Common myeloid progenitor, CD34-positive (primary cell): Measurements from ENCODE around the gene TADA3.

Experiments
- CTCF ChIA-PET: fragments of 350-600 bp; sonication (Branson Sonifier 250); formaldehyde crosslinking; loops from one replicate; lab custom pipeline; 2021; ENCODE audit warnings: antibody characterized with exemption; lab: Charles Lee
- POLR2A ChIA-PET: fragments of 350-600 bp; sonication (Branson Sonifier 250); formaldehyde crosslinking; loops from one replicate; lab custom pipeline; 2021; ENCODE audit warnings: antibody characterized with exemption; lab: Charles Lee
- DNase-seq, 3 donors: peaks; one replicate each; pipeline versions ENCODE4 v3.0.0 to v3.0.0-alpha.2; 2013
- H3K27ac ChIP-seq, 2 experiments: 1 replicate in 1 of 2; 2 replicates in 1 of 2; pipeline ENCODE4 v1.7.0; 2013; ENCODE audit warnings: inconsistent platforms in 2 of 2, low read length in 2 of 2, mild to moderate bottlenecking in 2 of 2, low read depth in 1 of 2, moderate library complexity in 1 of 2; ENCODE audit not compliant: severe bottlenecking in 2 of 2, insufficient read depth in 1 of 2, poor library complexity in 1 of 2
- H3K27me3 ChIP-seq, 5 experiments: replicated peaks in 2 of 5; 1 replicate in 3 of 5; 2 replicates in 2 of 5; pipeline versions ENCODE4 v1.6.1 to v1.7.0; 2013; ENCODE audit warnings: low read length in 4 of 5, mild to moderate bottlenecking in 2 of 5, moderate library complexity in 2 of 5, inconsistent platforms in 1 of 5; ENCODE audit not compliant: insufficient read depth in 5 of 5, control insufficient read depth in 4 of 5
- H3K36me3 ChIP-seq, 4 experiments: 1 replicate in 2 of 4; 2 replicates in 2 of 4; pipeline versions ENCODE4 v1.6.1 to v1.7.0; 2013; ENCODE audit warnings: low read length in 3 of 4, control low read depth in 1 of 4, mild to moderate bottlenecking in 1 of 4; ENCODE audit not compliant: control insufficient read depth in 4 of 4, insufficient read depth in 4 of 4
- H3K4me1 ChIP-seq, 4 experiments: 1 replicate in 3 of 4; 2 replicates in 1 of 4; pipeline versions ENCODE4 v1.6.1 to v1.7.1; 2013; ENCODE audit warnings: low read length in 3 of 4, mild to moderate bottlenecking in 3 of 4, control low read depth in 1 of 4, inconsistent platforms in 1 of 4, moderate library complexity in 1 of 4; ENCODE audit not compliant: control insufficient read depth in 4 of 4, insufficient read depth in 4 of 4; ENCODE audit errors: control extremely low read depth in 1 of 4
- H3K4me3 ChIP-seq, 7 experiments: 1 replicate in 4 of 7; 2 replicates in 3 of 7; pipeline versions ENCODE4 v1.5.1 to v1.7.0; 2013; ENCODE audit warnings: mild to moderate bottlenecking in 7 of 7, low read length in 6 of 7, moderate library complexity in 6 of 7, inconsistent platforms in 2 of 7, low read depth in 2 of 7, control low read depth in 1 of 7; ENCODE audit not compliant: insufficient read depth in 4 of 7, control insufficient read depth in 1 of 7; ENCODE audit errors: extremely low read depth in 1 of 7
- H3K9me3 ChIP-seq, 5 experiments: 1 replicate in 4 of 5; 2 replicates in 1 of 5; pipeline versions ENCODE4 v1.6.1 to v1.7.1; 2013; ENCODE audit warnings: low read length in 4 of 5, mild to moderate bottlenecking in 2 of 5, inconsistent platforms in 1 of 5, low read depth in 1 of 5, moderate library complexity in 1 of 5; ENCODE audit not compliant: control insufficient read depth in 4 of 5, insufficient read depth in 2 of 5; ENCODE audit errors: control extremely low read depth in 1 of 5
- WGBS: methylation state at CpG from one replicate; pipeline ENCODE4 v1.1.5; 2013; ENCODE audit not compliant: insufficient coverage; 5-methylcytosine and 5-hydroxymethylcytosine counted together

The TADA3 gene

DNA sequence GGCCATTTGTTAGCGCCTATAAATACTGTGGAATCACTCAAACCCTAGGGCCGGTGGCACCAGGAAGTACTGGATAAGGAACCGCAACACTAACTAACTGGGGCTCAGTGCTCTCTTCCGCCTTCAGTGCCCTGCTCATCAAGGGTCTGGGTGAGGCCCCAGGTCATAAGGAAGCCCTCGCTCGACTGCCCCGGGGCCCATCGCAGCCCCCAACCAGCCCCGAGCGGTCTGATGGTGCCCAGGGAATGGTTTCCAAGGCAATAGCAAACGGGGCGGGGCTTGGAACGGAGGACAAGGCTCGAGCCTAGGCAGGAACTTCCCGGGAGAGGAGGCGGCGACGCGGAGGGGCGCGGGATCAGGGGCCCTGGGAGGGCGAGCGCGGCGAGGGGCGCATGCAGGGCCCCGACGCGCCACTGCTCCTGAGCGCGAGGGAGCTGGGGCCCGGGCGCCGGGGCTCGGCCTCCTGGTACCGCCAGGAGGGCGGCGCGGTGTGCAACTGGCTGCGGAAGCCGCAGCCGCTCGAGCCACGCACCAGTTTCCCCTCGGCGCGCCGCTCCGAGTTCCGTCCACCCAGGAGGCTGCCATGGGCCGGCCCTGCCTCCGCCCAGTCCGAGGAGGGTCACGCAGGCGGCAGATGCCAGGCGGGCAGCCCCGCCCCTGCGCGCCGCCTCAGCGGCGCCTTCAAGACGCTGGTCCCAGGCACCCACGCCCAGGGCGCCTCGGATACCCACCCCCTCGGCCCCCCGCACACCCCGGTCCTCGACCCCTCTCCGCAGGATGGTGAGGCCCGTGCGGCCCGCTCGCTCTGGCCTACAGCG, 17.6 kb upstream of the TADA3 start, which contains the start of gene TTLL3:
Gene TTLL3 (plus strand): TSS at position 648 of the 818 bp plus-strand sequence. CDS start 400 bp downstream, outside the sequence.
- peak; percentile 34 to 73 (median 65) for DNase-seq
- WGBS = 0% methylated on average over 44 of the region's 76 CpGs
- Histone ChIP-seq H3K36me3 (peaks cover 11 to 32% (median 19%) of the 10 kb centered on the region in 4 experiments), H3K27me3 (no peaks in the 10 kb centered on the region), H3K4me1 (peaks cover 3 to 26% (median 19%) of the 10 kb centered on the region in 4 experiments), H3K9me3 (no peaks in the 10 kb centered on the region), H3K27ac (peak within 1 kb of the TSS; percentile 41 to 79), H3K4me3 (peak within 1 kb of the TSS; percentile 47 to 84 (median 70))
- ChIA-PET POLR2A (interaction anchor here (0.5 to 1.0 kb wide), 2 partner anchors 11 to 213 kb away, joined by 3 read pairs; no protein-coding TSS in a partner anchor), CTCF (interaction anchor here (1.0 to 2.4 kb wide), 8 partner anchors 10 to 83 kb away, joined by 3 to 8 read pairs (median 6); partner anchors contain the start of genes ARPC4, BRPF1 and TADA3)

DNA sequence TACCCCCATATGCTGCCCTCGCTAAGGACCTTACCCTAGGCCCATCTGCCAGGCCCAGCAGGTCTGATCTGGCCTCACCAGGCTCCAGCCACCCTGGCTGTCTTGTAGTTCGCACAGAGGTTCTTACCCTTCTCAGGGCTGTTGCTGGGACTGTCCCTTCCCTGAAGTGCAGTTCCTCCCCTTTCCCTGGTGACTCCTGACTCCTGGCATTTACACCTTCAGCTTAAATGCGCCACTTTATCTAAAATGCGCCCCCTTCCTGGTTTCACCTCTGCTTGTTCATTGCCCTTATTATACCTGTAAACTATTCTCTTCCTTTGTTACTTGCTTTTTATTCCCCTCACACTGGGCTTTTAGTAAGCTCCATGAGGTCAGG, 17.0 kb upstream of the TADA3 start:
- Histone ChIP-seq H3K4me1 (peaks cover 3 to 26% (median 19%) of the 10 kb centered on the region in 4 experiments), H3K36me3 (peaks cover 12 to 38% (median 23%) of the 10 kb centered on the region in 4 experiments), H3K9me3 (no peaks in the 10 kb centered on the region), H3K27ac (peak overlapping the region; percentile 41 to 79), H3K27me3 (no peaks in the 10 kb centered on the region), H3K4me3 (peak overlapping the region; percentile 47 to 84 (median 70))
- CTCF ChIA-PET = interaction anchor here (0.9 to 2.7 kb wide), 12 partner anchors 7 to 92 kb away, joined by 3 to 8 read pairs (median 5); partner anchors contain the start of genes ARPC4, BRPF1 and TADA3
- POLR2A ChIA-PET = interaction anchor here (1.0 kb wide), 1 partner anchor 11 kb away, joined by 3 read pairs; no protein-coding TSS in a partner anchor
- no peak for DNase-seq
- 87% methylated on average over 4 of the region's 4 CpGs for WGBS

DNA sequence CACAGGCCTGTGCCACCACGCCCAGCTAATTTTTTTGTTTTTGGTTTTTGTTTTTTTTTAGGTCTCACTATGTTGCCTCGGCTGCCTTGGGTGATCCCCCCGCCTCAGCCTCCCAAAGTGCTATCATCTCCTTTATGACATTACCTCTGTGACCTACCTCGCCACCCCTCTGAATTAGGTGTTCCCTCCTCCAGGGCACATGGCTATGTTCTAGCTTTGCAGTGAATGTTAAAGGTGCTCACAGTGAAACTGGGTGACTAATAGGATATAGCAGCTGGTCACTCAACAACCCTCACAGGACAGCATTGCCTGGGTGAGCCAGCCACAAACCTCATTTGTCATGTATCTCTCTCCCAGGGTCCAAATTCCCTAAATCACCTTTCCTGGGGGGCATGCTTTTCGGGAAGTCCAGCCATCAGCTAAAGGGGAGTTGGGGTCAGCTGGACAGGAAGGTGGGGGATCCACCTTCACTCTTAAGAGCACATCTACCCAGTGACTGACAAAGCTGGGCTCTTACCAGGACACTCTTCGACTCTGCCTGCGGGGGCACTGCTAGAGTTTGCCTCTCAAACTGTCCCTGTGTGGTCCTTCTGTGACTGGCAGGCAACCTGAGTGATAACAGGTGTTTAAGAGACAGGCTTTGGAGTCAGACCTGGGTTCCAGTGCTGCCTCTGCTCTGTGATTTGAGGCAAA, 16.2 kb upstream of the TADA3 start:
- POLR2A ChIA-PET = interaction anchor here (1.0 kb wide), 1 partner anchor 16 kb away, joined by 5 read pairs; the partner anchor contains the start of genes ARPC4 and TADA3
- peaks cover 17 to 46% (median 30%) of the 10 kb centered on the region in 4 experiments for H3K36me3 ChIP-seq
- no peaks in the 10 kb centered on the region for H3K9me3 ChIP-seq
- no peak overlapping the region for H3K4me3 ChIP-seq
- CTCF ChIA-PET = interaction anchor here (0.6 to 2.7 kb wide), 12 partner anchors 8 to 147 kb away, joined by 3 to 8 read pairs (median 5); partner anchors contain the start of gene BRPF1
- H3K27ac ChIP-seq = no peak overlapping the region
- peaks cover 3 to 26% (median 19%) of the 10 kb centered on the region in 4 experiments for H3K4me1 ChIP-seq
- peak; percentile 39 to 73 (median 69) for DNase-seq
- H3K27me3 ChIP-seq = no peaks in the 10 kb centered on the region
- WGBS = 67% methylated on average over 5 of the region's 7 CpGs

DNA sequence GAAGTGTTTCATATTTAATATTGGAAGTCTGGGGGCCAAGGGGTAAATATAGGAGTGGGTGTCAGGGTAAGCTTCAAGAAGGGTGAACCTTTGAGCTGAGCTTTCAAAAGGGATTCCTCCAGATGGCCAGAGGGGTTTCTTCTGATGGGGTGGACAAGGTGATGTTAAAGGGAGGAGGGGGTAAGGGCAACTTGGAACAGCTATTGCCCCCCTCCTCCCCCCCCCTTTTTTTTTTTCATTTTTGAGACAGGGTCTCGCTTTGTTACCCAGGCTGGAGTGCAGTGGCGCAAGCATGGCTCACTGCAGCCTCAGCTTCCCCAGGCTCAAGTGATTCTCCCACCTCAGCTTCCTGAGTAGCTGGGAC, 15.7 kb upstream of the TADA3 start:
- H3K27ac ChIP-seq = no peak overlapping the region
- H3K4me1 ChIP-seq = peaks cover 3 to 26% (median 19%) of the 10 kb centered on the region in 4 experiments
- DNase-seq = no peak
- 100% methylated on average over 1 of the region's 2 CpGs for WGBS
- H3K36me3 ChIP-seq = peaks cover 22 to 47% (median 33%) of the 10 kb centered on the region in 4 experiments
- no peaks in the 10 kb centered on the region for H3K27me3 ChIP-seq
- H3K9me3 ChIP-seq = no peaks in the 10 kb centered on the region
- ChIA-PET POLR2A (interaction anchor here (1.0 kb wide), 1 partner anchor 15 kb away, joined by 5 read pairs; the partner anchor contains the start of genes ARPC4 and TADA3), CTCF (interaction anchor here (0.7 to 2.7 kb wide), 10 partner anchors 9 to 282 kb away, joined by 3 to 8 read pairs (median 5); partner anchors contain the start of gene BRPF1)
- no peak overlapping the region for H3K4me3 ChIP-seq

DNA sequence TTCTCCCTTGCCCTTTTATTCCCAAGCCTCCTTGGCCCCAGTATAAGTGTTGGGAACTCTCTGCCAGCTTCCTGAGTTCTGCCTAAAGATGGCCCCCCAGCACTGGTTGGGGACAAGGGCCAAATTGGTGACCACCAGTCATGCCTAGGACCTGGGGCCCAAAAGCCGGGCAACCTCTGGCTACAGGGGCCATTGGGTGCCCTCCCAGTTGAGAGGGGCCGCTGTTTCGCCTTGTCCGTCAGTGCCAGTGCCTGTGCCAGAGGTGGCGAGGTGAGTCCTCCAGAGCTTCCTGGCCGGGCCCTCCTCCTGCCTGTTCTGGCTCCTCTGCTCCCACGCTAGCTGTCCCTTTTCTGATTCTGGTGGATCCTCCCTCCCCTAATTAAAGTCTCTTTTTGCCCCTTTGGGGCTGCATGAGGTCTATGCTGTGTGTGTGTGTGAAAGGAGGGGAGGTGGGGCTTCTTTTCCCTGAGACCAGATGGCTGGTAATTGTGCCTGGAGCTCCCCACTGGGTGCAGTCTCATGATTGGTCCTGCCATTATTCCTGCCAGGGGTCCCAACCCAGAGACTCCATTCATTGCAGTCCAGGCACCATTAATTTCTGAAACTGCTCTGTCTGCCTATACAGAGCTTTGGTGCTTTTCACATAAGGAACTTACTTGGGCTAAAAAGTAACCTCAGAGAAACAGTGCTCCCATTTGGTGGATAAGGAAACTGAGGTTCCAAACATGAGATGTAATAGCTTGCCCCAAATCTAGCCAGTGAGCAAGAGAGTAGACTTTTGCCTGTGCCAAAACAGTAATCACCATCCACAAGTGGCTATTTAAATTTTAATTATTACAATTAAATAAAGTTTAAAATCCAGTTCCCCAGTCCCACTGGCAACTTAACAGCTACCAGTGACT, 14.7 kb upstream of the TADA3 start:
- no peaks in the 10 kb centered on the region for H3K27me3 ChIP-seq
- no peak overlapping the region for H3K27ac ChIP-seq
- peaks cover 3 to 26% (median 19%) of the 10 kb centered on the region in 4 experiments for H3K4me1 ChIP-seq
- ChIA-PET POLR2A (interaction anchor here (0.6 to 0.9 kb wide), 2 partner anchors 17 to 25 kb away, joined by 3 to 9 read pairs; no protein-coding TSS in a partner anchor), CTCF (interaction anchor here (0.7 to 2.7 kb wide), 7 partner anchors 10 to 283 kb away, joined by 3 to 8 read pairs (median 5); partner anchors contain the start of gene BRPF1)
- DNase-seq = no peak
- WGBS = 96% methylated on average over 7 of the region's 7 CpGs
- peaks cover 23 to 46% (median 35%) of the 10 kb centered on the region in 4 experiments for H3K36me3 ChIP-seq
- H3K9me3 ChIP-seq = no peaks in the 10 kb centered on the region
- H3K4me3 ChIP-seq = no peak overlapping the region

DNA sequence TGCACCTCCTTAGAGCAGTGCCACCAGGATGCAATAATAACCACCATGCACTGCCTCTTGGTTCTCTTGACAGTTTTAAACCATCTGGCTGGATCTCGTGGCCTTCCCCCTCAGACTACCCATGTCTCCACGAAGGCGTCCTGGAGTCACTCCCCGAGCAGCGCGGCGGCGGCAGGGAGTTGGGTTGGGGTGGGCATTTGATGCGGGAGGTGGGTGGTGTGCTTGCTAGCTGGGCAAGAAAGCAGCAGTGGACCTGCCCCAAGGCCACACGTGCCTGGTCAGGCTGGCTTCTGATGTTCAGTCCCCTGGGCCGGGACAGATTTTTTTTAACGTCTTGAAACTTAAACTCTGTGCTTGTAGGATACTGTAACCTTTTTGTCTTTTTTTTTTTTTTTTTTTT, 13.9 kb upstream of the TADA3 start:
- 98% methylated on average over 9 of the region's 12 CpGs for WGBS
- ChIA-PET CTCF (interaction anchor here (1.0 to 1.4 kb wide), 3 partner anchors 16 to 133 kb away, joined by 3 read pairs; no protein-coding TSS in a partner anchor), POLR2A (no interaction called here)
- Histone ChIP-seq H3K9me3 (no peaks in the 10 kb centered on the region), H3K4me1 (peaks cover 3 to 26% (median 19%) of the 10 kb centered on the region in 4 experiments), H3K4me3 (no peak overlapping the region), H3K27ac (no peak overlapping the region), H3K36me3 (peaks cover 25 to 53% (median 41%) of the 10 kb centered on the region in 4 experiments), H3K27me3 (no peaks in the 10 kb centered on the region)
- DNase-seq = no peak
